ENCODE results near the gene IRF2BPL. TPM values are rescaled to one million over a fixed set of nuclear protein-coding genes. Genes with fewer than 3 reads are reported as not detected.

The IRF2BPL gene
- total RNA-seq, 2 donors from 2014 or later, result 42.0 to 51.1 TPM

GRCh38 chr14:77014004-77014604 is 14.4 kb downstream of the IRF2BPL start:
- DNase-seq (ENCODE audit: low spot score), result peak; percentile 74
- Histone ChIP-seq H3K9me3 (no peaks in the 10 kb centered on the region), H3K4me3 (no peak overlapping the region), H3K27ac (peak overlapping the region; percentile 64 to 74), H3K4me1 (peaks cover 0 to 14% of the 10 kb centered on the region in 2 donors), H3K27me3 (no peaks in the 10 kb centered on the region), H3K36me3 (no peaks in the 10 kb centered on the region)
- no peak for TF ChIP-seq CTCF (IDR thresholded peaks at IDR 0.05)

- no peak for TF ChIP-seq CTCF (IDR thresholded peaks at IDR 0.05)
- Histone ChIP-seq H3K36me3 (no peaks in the 10 kb centered on the region), H3K4me1 (peaks cover 0 to 29% of the 10 kb centered on the region in 2 donors), H3K9me3 (no peaks in the 10 kb centered on the region), H3K4me3 (no peak overlapping the region), H3K27me3 (no peaks in the 10 kb centered on the region), H3K27ac (no peak overlapping the region)
- no peak for DNase-seq (ENCODE audit: low spot score)
Measured at GRCh38 chr14:77012193-77012765, 16.2 kb downstream of the IRF2BPL start.

- Histone ChIP-seq H3K27ac (no peak overlapping the region), H3K4me3 (no peak overlapping the region), H3K4me1 (peaks cover 0 to 29% of the 10 kb centered on the region in 2 donors), H3K9me3 (no peaks in the 10 kb centered on the region), H3K27me3 (no peaks in the 10 kb centered on the region), H3K36me3 (no peaks in the 10 kb centered on the region)
- no peak for DNase-seq (ENCODE audit: low spot score)
- no peak for TF ChIP-seq CTCF (IDR thresholded peaks at IDR 0.05)
Measured at GRCh38 chr14:77011245-77011644, 17.3 kb downstream of the IRF2BPL start.

- TF ChIP-seq CTCF (IDR thresholded peaks at IDR 0.05), result no peak
- DNase-seq (ENCODE audit: low spot score), result no peak
- no peaks in the 10 kb centered on the region for H3K27me3 ChIP-seq
- no peaks in the 10 kb centered on the region for H3K36me3 ChIP-seq
- H3K27ac ChIP-seq, result no peak overlapping the region
- no peaks in the 10 kb centered on the region for H3K9me3 ChIP-seq
- H3K4me1 ChIP-seq, result peaks cover 0 to 19% of the 10 kb centered on the region in 2 donors
- no peak overlapping the region for H3K4me3 ChIP-seq
Measured at GRCh38 chr14:77009014-77009413, 19.5 kb downstream of the IRF2BPL start.

GRCh38 chr14:77008541-77008940 is 20.0 kb downstream of the IRF2BPL start:
- TF ChIP-seq CTCF (IDR thresholded peaks at IDR 0.05), result no peak
- Histone ChIP-seq H3K4me1 (peaks cover 0 to 14% of the 10 kb centered on the region in 2 donors), H3K27ac (no peak overlapping the region), H3K9me3 (no peaks in the 10 kb centered on the region), H3K36me3 (no peaks in the 10 kb centered on the region), H3K27me3 (no peaks in the 10 kb centered on the region), H3K4me3 (no peak overlapping the region)
- no peak for DNase-seq (ENCODE audit: low spot score)

Data from right atrium auricular region (tissue), 2 donors.